Chondrocyte (in vitro differentiated cells): ENCODE results near the gene ZNF182. TPM values are rescaled to one million over a fixed set of nuclear protein-coding genes. Genes with fewer than 3 reads are reported as not detected.
"Not testable (repeated sequence)": the region's sequence is repeated elsewhere in the genome, so short reads cannot be mapped to it uniquely, and the experiment has no call there.

Experiments used
- DNase-seq: peaks from one replicate; pipeline ENCODE4 v3.0.0; 2021; ENCODE audit warnings: mixed read lengths, low spot score
- H3K27ac Mint-ChIP-seq: one replicate; pipeline ENCODE4 v1.8.0; 2021; ENCODE audit warnings: mild to moderate bottlenecking, moderate library complexity, mixed read lengths; ENCODE audit not compliant: unreplicated experiment
- H3K27me3 Mint-ChIP-seq: 2 replicates; pipeline ENCODE4 v1.8.0; 2021; ENCODE audit warnings: low read depth, mixed read lengths
- H3K36me3 Mint-ChIP-seq: 2 replicates; pipeline ENCODE4 v1.8.0; 2021; ENCODE audit warnings: low read depth, mixed read lengths
- H3K4me1 Mint-ChIP-seq: 2 replicates; pipeline ENCODE4 v1.8.0; 2021; ENCODE audit warnings: low read depth, mild to moderate bottlenecking, mixed read lengths
- H3K4me3 Mint-ChIP-seq: one replicate; pipeline ENCODE4 v1.8.0; 2021; ENCODE audit warnings: mild to moderate bottlenecking, moderate library complexity, mixed read lengths; ENCODE audit not compliant: unreplicated experiment
- H3K9me3 Mint-ChIP-seq: 2 replicates; pipeline ENCODE4 v1.8.0; 2021; ENCODE audit warnings: low read depth, mixed read lengths
- total RNA-seq: library from RNA; stranded (reverse); gene quantifications from 3 replicates; pipeline ENCODE4 v1.2.1, GENCODE V29; 2021
- TF ChIP-seq, protein P1 (sequence below): fragments of 200-600 bp; sonication (generic); IDR thresholded peaks from 2 replicates; pipeline ENCODE4 v1.5.0; 2021; ENCODE audit warnings: antibody characterized with exemption, mild to moderate bottlenecking, moderate library complexity

The ZNF182 gene
- total RNA-seq, 1 donor from 2014 or later = 4.2 TPM

DNA sequence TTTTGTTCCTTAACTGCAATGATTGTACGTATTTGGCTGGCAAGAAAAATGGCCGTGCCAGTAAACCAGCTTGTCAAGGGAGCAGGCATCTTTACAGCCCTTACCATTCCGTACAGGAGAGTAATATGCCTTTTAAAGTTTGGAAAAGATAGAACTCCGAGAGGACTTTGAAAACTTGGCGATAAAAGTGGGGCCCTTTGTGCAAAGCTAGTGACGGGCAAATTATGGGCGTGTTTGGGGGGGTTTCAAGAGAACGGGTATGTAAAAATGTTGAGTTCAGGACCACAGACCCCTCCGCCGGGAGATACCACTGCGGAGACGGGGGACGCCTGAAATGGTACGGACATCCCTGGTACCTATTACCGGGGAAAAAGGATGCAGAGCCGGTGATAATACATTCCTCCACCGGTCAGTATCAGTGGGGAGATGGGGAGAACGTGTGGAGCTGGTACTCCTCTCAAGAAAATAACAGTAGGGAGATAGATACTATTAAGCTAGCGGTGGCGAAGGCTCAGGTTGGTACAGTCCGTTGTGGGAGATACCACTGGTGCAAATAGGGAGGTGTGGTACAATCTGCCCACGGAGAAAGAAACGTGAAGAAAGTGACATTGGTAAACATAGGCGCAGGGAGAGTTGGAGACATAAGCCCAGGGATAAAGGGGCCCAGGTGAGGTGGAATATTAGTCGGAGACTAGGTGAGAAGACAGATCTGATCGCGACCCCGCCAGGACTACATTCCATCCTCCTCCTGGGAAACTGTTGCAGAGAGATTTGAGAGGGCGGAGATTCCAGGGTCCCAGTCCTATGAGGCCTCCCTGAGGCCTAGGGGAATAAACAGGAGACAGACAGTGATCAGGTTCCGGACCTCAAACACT is 17.5 kb upstream of the ZNF182 start:
- TF ChIP-seq, protein P1, sequence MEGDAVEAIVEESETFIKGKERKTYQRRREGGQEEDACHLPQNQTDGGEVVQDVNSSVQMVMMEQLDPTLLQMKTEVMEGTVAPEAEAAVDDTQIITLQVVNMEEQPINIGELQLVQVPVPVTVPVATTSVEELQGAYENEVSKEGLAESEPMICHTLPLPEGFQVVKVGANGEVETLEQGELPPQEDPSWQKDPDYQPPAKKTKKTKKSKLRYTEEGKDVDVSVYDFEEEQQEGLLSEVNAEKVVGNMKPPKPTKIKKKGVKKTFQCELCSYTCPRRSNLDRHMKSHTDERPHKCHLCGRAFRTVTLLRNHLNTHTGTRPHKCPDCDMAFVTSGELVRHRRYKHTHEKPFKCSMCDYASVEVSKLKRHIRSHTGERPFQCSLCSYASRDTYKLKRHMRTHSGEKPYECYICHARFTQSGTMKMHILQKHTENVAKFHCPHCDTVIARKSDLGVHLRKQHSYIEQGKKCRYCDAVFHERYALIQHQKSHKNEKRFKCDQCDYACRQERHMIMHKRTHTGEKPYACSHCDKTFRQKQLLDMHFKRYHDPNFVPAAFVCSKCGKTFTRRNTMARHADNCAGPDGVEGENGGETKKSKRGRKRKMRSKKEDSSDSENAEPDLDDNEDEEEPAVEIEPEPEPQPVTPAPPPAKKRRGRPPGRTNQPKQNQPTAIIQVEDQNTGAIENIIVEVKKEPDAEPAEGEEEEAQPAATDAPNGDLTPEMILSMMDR = no peak
- no peak for DNase-seq
- Mint-ChIP-seq H3K27me3 (no peaks in the 10 kb centered on the region), H3K4me1 (peaks cover 5% of the 10 kb centered on the region), H3K36me3 (no peaks in the 10 kb centered on the region), H3K4me3 (peak overlapping the region; percentile 84), H3K9me3 (peaks cover 16% of the 10 kb centered on the region), H3K27ac (peak overlapping the region; percentile 98)

DNA sequence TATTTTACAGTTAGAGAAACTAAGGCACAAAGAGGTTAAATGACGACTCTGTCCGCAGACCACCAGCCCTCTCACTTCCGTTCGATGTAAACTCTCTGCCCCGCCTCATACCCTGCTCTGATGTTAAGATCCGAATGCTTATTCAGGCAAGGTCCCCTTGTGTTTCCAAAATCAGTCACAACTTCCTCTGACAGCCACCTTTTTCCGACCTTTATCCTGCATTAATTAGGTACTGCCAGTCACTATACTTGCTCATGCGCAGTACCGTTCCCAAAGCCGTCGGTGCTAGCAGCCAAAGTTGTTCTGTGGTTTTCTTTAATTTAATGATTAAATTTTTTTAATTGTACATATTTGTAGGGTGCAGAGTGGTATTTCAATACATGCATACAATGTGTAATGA is 16.7 kb upstream of the ZNF182 start:
- not testable (repeated sequence) for H3K36me3 Mint-ChIP-seq, H3K4me1 Mint-ChIP-seq, DNase-seq, H3K27me3 Mint-ChIP-seq, H3K27ac Mint-ChIP-seq, H3K4me3 Mint-ChIP-seq
- H3K9me3 Mint-ChIP-seq = peaks cover 16% of the 10 kb centered on the region

DNA sequence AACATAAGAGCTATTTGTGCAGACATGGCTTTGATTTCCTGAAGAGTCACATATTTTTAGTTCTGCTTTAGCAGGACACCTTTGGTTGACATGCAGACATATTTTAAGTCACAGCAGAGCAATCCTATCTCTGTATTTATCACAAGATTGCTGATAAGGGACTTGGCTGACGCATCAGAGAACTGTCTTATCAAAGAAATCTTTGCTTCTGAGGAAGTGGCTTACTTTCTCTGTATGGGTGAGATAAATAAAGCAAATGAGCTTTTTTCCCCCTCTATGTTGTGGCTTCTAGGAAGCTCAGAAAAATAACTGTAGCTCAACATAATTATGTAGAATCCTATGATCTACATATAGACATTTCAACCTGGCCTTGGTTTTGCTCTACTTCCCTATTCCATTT is 16.1 kb upstream of the ZNF182 start:
- H3K4me1 Mint-ChIP-seq, H3K4me3 Mint-ChIP-seq: not testable (repeated sequence)

DNA sequence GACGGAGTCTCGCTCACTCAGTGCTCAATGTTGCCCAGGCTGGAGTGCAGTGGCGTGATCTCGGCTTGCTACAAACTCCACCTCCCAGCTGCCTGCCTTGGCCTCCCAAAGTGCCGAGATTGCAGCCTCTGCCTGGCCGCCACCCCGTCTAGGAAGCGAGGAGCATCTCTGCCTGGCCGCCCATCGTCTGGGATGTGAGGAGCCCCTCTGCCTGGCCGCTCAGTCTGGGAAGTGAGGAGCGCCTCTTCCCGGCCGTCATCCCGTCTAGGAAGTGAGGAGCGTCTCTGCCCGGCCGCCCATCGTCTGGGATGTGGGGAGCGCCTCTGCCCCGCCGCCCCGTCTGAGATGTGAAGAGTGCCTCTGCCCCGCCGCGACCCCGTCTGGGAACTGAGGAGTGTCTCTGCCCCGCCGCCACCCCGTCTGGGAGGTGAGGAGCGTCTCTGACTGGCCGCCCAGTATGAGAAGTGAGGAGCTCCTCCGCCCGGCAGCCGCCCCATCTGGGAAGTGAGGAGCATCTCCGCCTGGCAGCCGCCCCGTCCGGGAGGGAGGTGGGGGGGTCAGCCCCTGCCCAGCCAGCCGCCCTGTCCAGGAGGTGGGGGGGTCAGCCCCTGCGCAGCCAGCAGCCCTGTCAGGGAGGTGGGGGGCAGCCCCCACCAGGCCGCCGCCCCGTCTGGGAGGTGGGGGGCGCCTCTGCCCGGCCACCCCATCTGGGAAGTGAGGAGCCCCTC is 13.0 kb upstream of the ZNF182 start:
- H3K27me3 Mint-ChIP-seq, H3K4me1 Mint-ChIP-seq, H3K9me3 Mint-ChIP-seq, H3K27ac Mint-ChIP-seq, DNase-seq, H3K4me3 Mint-ChIP-seq, H3K36me3 Mint-ChIP-seq: not testable (repeated sequence)

More for the DNA sequence above, 16.1 kb upstream of the ZNF182 start:
- not testable (repeated sequence) for H3K27me3 Mint-ChIP-seq, H3K27ac Mint-ChIP-seq, DNase-seq, H3K36me3 Mint-ChIP-seq
- peaks cover 16% of the 10 kb centered on the region for H3K9me3 Mint-ChIP-seq

DNA sequence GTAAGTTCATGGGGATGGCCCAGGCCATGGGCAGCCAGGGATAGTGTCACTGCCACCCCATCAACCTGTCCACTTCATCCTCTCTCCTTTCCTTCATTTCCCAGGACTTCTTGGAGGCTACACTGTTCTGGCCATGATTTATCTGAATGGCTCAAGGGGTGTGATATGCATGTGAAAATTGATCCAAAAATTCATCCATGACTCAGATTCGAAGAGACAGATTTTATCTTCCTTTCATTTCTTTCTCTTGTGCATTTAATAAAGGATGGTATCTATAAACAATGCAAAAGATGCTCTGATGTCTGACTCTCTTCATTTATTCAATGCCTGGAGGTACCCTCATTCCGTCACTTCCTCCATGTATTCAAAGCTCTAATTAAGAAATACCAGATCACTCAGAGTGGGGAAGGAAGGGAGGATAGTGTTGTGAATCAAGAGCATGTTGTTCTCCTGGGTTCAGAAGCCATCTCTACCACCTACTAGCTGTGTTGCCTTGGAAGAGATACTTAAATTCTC is 5.7 kb upstream of the ZNF182 start:
- not testable (repeated sequence) for H3K9me3 Mint-ChIP-seq, H3K36me3 Mint-ChIP-seq, H3K4me3 Mint-ChIP-seq, DNase-seq, H3K27me3 Mint-ChIP-seq, H3K4me1 Mint-ChIP-seq, H3K27ac Mint-ChIP-seq

DNA sequence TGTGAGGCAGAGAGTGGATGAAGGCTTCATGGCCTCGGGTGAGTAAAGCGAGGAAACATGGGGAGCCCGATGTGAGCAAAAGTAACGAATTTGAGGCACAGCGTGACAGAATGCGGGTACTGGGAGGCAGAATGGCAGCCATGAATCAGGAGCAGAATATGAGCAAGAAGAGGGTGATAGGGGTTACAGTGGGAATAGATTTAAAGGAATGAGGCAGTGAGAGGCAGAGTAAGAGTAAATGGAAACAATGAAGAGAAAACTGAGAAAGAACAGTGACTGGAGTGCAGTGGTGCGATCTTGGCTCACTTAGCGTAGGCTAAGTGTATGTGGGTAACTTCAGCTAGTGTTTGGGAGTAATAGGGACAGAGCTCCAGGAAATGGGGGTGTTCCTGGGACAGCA is 2.9 kb upstream of the ZNF182 start, which contains the start of gene SPACA5:
SPACA5 (plus strand) TSS at position 301 of the 400 bp plus-strand sequence. CDS start 815 bp downstream, outside the sequence.
- H3K27me3 Mint-ChIP-seq, H3K36me3 Mint-ChIP-seq, H3K4me3 Mint-ChIP-seq, H3K9me3 Mint-ChIP-seq, H3K27ac Mint-ChIP-seq, DNase-seq, H3K4me1 Mint-ChIP-seq: not testable (repeated sequence)

DNA sequence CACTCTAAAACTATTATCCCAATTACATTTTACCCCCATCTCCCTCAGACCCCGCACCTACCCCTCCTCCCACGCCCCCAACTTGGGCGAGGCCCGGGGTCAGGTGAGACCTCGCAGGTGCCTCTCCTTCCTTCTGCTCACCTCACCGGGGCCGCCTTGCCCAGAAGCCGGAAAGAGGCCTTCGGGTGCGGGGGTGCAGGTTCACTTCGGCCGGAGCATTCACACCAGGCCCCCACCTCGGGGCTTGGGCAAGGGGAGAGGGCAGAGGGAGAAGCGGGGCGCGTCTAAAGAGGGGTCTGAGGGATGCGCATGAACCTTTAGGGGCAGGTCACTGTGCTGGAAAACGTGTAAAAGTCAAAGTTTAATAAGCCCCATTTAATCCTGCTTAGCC is 427 bp downstream of the ZNF182 start:
- peaks cover 15% of the 10 kb centered on the region for H3K9me3 Mint-ChIP-seq
- peak overlapping the region; percentile 77 for H3K4me3 Mint-ChIP-seq
- TF ChIP-seq, protein P1 = no peak
- H3K36me3 Mint-ChIP-seq = peaks cover 4% of the 10 kb centered on the region
- H3K4me1 Mint-ChIP-seq = peaks cover 16% of the 10 kb centered on the region
- H3K27ac Mint-ChIP-seq = peak overlapping the region; percentile 91
- H3K27me3 Mint-ChIP-seq = no peaks in the 10 kb centered on the region
- no peak for DNase-seq
